GM19468 (cell line): Measurements from ENCODE around the gene GRID2.

Experiments
- ATAC-seq: cut with Tn5 transposase; IDR thresholded peaks from one replicate; pipeline ENCODE4 v1.9.1; 2021; ENCODE audit warnings: mild to moderate bottlenecking, moderate library complexity, moderate number of reproducible peaks; ENCODE audit not compliant: unreplicated experiment; ENCODE audit errors: extremely low read depth

The GRID2 gene

DNA sequence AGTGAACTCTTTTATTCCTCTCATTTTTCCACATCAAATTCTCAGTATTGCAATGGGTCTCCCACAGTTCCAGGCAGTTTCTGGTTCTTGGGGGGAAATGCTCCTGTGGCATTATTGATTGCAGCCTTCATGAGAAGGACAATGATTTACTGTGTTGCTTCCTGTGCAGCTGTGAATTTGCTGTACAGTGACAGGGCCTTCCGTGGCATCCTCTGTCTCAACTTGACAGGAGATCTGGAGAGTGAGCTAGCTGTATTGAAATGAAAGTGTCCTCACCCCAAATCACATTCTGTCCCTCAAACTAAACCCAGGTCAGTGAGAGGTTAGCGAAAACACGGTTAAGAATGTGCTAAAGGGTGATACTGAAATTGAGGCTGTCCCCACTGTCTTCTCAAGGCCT lies 1447.6 kb downstream of the GRID2 start:
- no peak for ATAC-seq

DNA sequence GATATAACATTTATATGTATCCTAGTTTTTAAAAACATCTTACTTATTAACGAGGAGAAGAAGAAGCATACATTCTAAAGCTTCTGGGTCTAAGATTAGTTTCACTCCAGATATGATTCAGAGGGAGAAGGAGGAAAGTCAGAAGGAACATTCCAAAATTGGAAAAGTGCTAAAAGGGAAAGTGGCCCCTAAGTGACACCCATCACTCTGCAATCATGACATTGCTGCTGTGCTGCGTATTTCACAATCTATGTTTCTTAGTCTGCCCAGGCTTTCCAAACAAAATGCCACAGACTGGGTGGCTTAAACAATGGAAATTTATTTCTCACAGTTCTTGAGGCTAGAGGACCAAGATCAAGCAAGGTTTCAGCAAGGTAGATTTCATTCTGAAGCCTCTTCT lies 1452.3 kb downstream of the GRID2 start:
- ATAC-seq = no peak

DNA sequence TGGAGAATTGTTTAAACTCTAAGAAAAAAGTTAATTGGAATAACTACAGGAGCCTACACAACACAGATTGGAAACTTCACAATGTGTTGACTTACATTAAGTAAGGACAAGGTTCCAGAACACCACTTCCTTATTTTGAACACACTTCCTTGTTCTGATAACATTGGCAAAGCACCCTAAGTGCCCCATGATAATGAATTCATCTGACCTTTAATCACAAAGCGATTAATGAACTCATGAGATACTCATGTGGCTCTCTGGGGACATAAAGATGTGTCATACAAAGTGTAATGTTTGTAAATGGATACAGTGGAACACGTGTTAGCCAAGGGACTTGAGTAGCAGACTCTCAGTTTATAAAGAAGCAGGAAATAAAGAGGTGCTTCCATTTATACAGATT lies 1455.7 kb downstream of the GRID2 start:
- ATAC-seq = no peak

- ATAC-seq = no peak
Measured at GRCh38 chr4:93760284-93760683, 1456.5 kb downstream of the GRID2 start.

GRCh38 chr4:93761286-93761685 lies 1457.5 kb downstream of the GRID2 start:
- no peak for ATAC-seq

- ATAC-seq = no peak
Measured at GRCh38 chr4:93764639-93765246, 1461.0 kb downstream of the GRID2 start.

DNA sequence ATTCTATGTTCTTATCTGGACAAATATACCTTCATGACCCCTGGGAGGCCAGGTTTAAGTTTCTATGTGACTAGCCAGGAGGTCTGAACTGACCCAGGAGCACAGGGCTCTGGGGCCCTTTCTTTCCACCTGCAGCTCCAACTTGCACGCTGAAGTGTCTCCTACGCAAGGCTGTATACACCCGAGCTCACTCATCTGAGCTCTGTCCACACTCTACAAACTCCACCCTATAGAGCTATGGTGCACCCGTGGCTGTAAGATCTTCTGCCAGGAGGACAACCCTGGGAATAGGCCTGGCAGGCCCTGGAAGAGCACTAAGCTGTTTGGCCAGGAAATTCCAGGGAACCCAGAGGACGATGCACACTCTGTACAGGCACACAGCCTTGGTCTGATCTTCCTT lies 1464.2 kb downstream of the GRID2 start:
- ATAC-seq = no peak

DNA sequence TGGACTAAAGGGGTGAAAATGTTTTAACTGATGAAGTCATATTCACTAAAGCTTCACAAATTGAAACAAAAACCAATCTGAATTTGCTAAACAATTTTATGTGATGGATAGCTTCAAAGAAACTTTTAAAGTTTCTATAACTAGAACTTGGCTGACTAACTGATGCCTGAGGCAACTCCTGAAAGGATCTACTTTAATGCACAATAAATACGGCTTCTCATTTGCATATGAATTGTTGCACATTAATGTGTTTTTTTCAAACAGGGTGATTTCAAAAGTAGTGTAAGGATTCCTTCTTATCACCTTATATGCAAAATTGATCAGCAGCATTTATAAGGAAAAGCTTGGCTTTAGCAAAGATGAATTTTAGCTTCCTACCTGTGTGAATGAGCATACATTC lies 1466.4 kb downstream of the GRID2 start:
- ATAC-seq = no peak

DNA sequence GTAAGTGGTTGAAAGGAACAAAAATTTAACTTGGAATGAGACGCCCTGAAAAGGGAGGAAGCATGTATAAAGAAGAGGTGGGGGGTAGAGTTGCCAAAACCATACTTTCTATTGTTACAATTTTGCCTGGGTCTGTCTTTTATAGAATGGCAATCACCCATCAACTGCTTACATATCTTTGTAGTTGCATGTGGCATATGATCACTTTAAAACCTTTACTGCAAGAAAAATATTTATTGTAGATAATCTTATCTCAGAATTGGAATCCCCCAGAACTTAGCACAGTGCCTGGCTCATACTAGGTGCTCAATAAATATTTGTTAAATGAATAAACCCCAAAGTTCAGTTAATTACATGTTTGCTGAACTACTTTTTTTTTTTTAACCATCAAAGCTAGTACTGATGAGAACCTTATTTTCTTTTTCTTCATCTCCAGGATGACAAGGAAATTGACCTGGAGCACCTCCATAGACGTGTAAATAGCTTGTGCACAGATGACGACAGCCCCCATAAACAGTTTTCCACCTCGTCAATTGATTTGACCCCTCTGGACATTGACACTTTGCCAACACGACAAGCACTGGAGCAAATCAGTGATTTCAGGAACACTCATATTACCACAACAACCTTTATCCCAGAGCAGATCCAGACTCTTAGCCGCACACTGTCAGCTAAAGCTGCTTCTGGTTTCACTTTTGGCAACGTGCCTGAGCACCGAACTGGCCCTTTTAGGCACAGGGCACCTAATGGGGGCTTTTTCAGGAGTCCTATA lies 1468.1 kb downstream of the GRID2 start:
- no peak for ATAC-seq

DNA sequence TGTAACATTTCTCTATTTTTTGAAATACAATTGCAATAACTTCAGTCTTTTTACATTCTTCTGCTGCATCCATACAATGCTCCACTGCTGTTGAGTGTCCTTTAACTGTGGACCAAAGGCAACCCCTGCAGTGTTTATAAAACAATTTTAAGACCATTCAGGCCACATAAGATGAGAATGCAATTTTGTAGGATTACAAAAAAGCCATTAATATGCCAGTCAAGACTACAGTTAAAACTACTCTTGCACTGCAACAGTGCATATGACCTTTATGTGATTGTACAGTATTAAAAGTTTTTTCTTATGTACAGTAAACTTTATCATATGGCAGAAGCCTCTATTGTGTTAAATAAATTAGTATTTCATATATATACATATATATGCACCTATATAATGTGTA lies 1469.1 kb downstream of the GRID2 start:
- no peak for ATAC-seq

- ATAC-seq = no peak
Measured at GRCh38 chr4:93775551-93775950, 1471.8 kb downstream of the GRID2 start.

DNA sequence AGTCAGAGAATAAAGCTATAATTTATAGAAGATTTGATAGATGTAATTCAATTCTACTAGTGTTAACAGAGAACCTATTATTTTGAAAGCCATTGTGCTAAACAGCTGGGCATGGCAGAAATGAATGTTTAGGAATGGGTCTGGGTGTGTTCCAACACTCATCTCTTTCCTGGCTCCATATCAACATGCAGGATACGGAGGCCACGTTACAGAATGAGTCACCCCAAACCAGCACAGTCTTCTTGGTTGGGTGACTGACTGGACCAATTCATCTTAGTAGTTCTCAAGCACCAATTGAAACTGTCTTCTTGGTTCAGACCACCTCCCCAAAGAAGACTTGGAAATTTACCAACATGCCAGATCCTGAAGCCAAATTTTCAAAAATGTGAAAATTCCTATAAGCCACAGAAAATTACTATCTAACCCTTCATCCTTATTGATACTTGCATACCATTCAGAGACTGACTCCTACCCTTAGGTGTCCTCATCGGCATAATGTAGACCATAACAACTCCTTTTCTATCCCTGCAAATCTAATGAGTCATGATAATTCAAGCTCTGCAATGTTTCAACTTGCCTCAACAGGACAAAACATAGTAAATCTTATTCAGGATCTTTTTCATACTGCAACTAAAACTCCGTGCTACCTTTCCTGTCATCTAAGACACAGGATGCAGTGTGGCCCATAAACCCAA lies 1472.8 kb downstream of the GRID2 start:
- no peak for ATAC-seq

- ATAC-seq = no peak
Measured at GRCh38 chr4:93777081-93777460, 1473.3 kb downstream of the GRID2 start.

GRCh38 chr4:93779228-93779627 lies 1475.5 kb downstream of the GRID2 start:
- no peak for ATAC-seq

- no peak for ATAC-seq
Measured at GRCh38 chr4:93780080-93780479, 1476.3 kb downstream of the GRID2 start.

DNA sequence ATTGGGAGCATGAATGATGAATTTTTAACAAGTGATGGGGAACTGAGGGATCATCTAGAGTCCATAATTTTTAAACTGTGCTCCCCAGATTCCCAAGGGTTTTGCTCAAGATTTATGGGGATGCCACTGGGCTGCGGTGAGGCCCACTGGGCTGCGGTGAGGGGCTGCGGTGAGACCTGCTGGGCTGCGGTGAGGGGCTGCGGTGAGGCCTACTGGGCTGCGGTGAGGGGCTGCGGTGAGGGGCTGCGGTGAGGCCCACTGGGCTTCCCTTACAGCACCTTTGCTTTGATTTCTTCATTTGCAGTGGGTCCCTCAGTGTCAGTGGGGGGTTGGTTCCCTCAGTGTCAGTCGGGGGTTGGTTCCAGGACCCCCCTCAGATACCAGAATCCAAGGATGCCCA lies 1477.4 kb downstream of the GRID2 start:
- no peak for ATAC-seq

DNA sequence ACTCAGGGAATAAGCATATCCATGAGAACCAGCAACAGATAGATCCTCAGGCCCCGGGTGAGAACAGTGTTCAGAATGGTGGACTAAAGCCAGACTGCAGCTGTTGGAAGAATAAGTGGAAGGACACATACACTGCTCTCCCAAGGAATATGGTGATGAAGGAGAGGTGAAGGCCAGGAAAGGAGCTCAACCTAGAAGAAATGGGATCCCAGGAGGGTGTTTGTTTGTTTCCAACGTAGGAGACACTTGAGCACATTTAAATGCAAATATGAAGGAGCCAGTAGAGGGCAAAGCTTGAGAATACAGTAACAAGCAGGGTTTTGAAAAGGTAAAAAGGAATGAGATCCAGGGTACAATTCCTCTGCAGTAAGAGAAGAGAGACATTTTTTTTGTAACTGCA lies 1482.4 kb downstream of the GRID2 start:
- ATAC-seq = no peak

DNA sequence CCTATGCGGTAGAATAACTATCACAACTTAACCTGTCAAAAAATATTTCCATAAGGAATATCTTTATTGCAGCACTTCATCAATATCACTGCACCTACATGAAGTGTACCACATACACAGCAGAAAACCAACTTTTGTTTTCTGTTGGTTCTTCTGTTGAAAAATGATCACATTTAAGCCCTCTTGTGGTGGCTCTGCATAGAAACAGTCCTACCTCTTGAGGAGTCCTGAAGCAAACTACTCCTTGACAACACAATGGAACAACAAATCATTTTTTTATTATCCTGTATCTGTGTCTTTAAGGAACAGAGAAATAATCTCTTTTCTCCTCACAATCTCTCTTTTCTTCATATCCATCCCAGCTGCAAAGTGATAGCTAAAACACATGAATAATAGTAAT lies 1484.9 kb downstream of the GRID2 start:
- peak; percentile 55 for ATAC-seq

DNA sequence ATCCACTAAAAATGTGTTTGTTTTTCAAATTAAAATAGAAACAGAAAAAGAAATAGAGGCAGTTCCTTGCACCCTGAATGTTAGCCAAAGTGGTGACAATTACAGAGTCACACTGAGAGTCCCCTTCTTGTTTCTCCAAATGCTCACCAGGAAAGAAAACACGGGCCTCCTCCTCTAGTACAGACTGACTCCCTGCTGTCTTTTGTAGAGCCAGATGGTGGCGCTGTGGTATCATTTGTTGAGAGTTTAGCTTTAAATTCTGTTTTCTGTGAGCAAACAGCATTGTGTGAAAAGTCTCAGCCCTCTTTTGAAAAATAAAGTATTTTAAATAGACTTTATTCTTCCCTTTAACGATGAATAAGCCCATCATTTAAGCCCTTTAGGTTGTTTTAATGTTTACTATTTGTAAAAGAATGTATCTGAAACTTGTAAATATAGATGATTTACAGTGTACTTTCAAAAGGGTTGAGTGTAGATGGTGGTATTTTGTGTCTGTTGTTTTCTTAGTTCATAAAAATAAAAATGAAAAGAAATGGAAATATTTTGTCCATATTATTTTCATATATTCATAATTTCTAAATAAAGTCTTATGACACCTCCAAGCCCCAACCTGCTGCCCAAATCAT lies 1487.9 kb downstream of the GRID2 start:
- ATAC-seq = peak; percentile 38

DNA sequence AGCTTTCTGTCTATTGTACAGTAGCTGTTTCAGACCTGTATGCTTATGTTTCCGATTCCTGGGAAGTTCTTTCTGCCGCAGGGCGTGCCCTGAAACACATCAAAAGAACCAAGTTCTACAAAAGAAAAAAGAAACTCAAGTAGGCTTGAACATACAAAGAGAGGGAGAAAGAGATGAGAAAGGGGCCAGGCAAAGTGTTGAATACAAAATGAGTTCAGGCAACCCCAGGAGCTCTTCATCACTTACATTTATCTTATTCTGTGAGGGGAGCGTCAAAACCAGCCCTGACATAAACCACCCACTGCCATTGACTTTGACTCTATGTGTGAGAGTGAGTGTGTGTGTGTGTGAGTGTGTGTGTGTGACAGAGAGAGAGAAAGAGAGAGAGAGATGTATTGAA lies 1498.3 kb downstream of the GRID2 start:
- no peak for ATAC-seq

DNA sequence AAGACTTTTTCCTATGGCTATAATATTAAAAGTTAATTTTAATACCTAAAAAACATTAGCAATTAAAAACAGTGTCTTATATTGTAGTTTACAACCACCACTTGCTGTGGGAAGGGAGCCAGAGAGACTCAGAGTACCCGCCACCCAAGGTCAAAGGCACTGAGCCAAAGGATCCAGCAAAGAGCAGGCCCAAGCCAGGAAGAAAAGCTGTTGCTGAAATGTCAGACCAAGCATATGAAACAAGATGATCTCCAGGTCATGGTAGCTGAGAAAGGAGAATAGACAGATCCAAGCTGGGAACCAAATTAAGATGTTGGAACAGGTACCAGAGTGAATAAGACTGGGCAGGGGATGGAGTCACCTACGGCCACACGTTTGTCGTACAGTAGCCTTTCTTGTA lies 1506.0 kb downstream of the GRID2 start:
- no peak for ATAC-seq
